Measurements from ENCODE around the gene IPO9. TPM values are rescaled to one million over a fixed set of nuclear protein-coding genes. Genes with fewer than 3 reads are reported as not detected.

The IPO9 gene
- total and polyA plus RNA-seq, 2 of the 4 experiments (the other 2 are of a cell fraction), result 14.0 to 23.4 TPM

DNA sequence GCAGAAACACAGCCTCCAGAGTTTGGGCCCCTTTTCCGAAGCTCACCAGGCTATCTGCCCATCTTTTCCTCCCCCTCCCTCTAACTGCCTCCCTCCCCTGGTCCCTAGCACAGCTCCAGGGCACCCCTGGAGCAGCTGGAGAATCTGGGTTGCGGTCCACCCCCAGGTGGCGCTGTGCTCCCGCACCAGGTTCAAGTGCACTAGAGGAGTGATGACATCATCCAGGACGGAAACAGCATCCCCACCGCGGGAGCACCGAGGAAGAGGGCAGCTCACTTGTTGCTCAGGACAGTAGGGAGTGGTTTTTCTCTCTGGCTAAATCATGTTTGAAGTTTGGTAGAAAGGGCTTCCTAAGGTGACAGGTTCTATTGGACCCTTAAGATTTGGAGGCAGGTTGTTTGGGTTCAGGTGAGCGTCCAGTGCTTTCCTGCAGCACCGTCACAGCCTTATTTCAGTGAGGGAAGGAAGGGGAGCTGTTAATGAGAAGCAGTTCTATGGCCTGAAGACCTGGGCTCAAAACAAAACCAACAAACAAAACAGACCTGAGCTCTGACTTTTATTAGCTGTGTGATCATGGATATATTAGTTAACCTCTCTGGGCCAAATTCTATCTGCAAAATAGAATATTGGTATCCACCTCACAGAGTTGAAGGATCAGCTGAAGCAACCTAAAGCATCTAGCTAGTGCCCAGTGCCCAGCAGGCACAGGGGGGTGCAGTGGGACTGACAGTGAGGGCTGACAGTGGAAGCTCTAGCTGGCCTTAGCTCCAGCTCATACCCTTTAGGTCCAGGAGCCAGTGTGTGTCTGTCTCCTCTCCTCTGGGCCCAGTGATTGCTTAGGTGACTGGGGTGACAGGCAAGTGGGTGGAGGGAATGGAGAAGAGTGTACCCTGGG lies 67.2 kb downstream of the IPO9 start:
- H2AFZ ChIP-seq (replicated peaks; ENCODE audit: low read length, poor library complexity), result peak overlapping the region; percentile 84
- BruUV-seq (replicated peaks), result no TSS peak
- WGBS, 2 experiments (ENCODE audit: extremely low coverage in 2 of 2, insufficient read length in 1 of 2), result no CpG with 5 or more reads among the region's 10 CpGs
- TF ChIP-seq SMC3 (IDR thresholded peaks at IDR 0.05; ENCODE audit: low read depth, low read length) (peak; percentile 99), CHD1 (IDR thresholded peaks at IDR 0.05; ENCODE audit: low read depth, low read length) (peak; percentile 55; the same call in 1 of the 2 replicates), FOS (IDR thresholded peaks at IDR 0.05; ENCODE audit: low read depth, low read length) (0 out of 2 replicates have a peak, but pooled peaks have one; percentile 14), RCOR1 (IDR thresholded peaks at IDR 0.05; ENCODE audit: insufficient replicate concordance, low read length) (no peak), USF2 (IDR thresholded peaks at IDR 0.05; ENCODE audit: low read depth, low read length) (no peak), POLR2A (IDR thresholded peaks at IDR 0.05; ENCODE audit: low read depth, low read length) (0 out of 2 replicates have a peak, but pooled peaks have one; percentile 28), CEBPB (IDR thresholded peaks at IDR 0.05; ENCODE audit: low read depth, low read length) (peak; percentile 76), CTCF (conservative IDR thresholded peaks at IDR 0.05; ENCODE audit: low read depth, low read length) (peak; percentile 98), MXI1 (IDR thresholded peaks at IDR 0.05; ENCODE audit: borderline replicate concordance, low read depth, low read length) (0 out of 2 replicates have a peak, but pooled peaks have one; percentile 25), MAZ (IDR thresholded peaks at IDR 0.05; ENCODE audit: borderline replicate concordance, low read depth, low read length) (peak; percentile 48; the same call in 1 of the 2 replicates)
- TF ChIP-seq, protein P1, sequence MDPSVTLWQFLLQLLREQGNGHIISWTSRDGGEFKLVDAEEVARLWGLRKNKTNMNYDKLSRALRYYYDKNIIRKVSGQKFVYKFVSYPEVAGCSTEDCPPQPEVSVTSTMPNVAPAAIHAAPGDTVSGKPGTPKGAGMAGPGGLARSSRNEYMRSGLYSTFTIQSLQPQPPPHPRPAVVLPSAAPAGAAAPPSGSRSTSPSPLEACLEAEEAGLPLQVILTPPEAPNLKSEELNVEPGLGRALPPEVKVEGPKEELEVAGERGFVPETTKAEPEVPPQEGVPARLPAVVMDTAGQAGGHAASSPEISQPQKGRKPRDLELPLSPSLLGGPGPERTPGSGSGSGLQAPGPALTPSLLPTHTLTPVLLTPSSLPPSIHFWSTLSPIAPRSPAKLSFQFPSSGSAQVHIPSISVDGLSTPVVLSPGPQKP (IDR thresholded peaks at IDR 0.05; ENCODE audit: borderline replicate concordance, low read depth, low read length), result no peak

More for the DNA sequence above, 67.2 kb downstream of the IPO9 start:
- peak; percentile 76 for ATAC-seq (ENCODE audit: low read depth)
- H4K8ac ChIP-seq (ENCODE audit: low read depth in 2 of 2, low read length in 2 of 2), result peak overlapping the region; percentile 48 to 95
- peak overlapping the region; percentile 91 for H3K4ac ChIP-seq (ENCODE audit: low read depth, low read length)
- dilution Hi-C loops (cut with HindIII; ENCODE audit: low sequenced_read_pairs, unreplicated experiment) (no loop called here), intact Hi-C loops (cut with micrococcal nuclease) (loop anchor here (1.0 to 2.0 kb wide), 4 partner anchors 21 to 76 kb away; partner anchors contain the start of genes LMOD1 and TIMM17A), in situ Hi-C loops (cut with MboI; ENCODE audit: low sequenced_read_pairs) (loop anchor here (5.0 to 10.0 kb wide), 2 partner anchors 71 to 229 kb away; partner anchors contain the start of gene GPR37L1)
- H3K9me1 ChIP-seq (ENCODE audit: insufficient read depth, low read length), result peaks cover 8% of the 10 kb centered on the region
- H2AK5ac ChIP-seq (ENCODE audit: low read depth, low read length), result peak overlapping the region; percentile 95
- peak overlapping the region; percentile 25 for H3K23ac ChIP-seq (ENCODE audit: low read depth, low read length)
- peak overlapping the region; percentile 83 for H2BK5ac ChIP-seq (ENCODE audit: low read depth, low read length, poor library complexity, severe bottlenecking)
- peak overlapping the region; percentile 33; the same call in 1 of the 2 replicates for H3K18ac ChIP-seq (ENCODE audit: low read depth, low read length)
- DNase-seq, result peak; percentile 94
- peak overlapping the region; percentile 81 for H2BK20ac ChIP-seq (ENCODE audit: low read depth, low read length)
- ChIA-PET POLR2A (ENCODE audit: unreplicated experiment) (interaction anchor here (0.9 to 1.9 kb wide), 2 partner anchors 50 to 59 kb away, joined by 4 to 7 read pairs; partner anchors contain the start of genes LMOD1 and TIMM17A), CTCF (interaction anchor here (0.5 to 3.5 kb wide), 24 partner anchors 11 to 435 kb away, joined by 3 to 27 read pairs (median 4); partner anchors contain the start of genes LMOD1, RNPEP and TIMM17A)
- H4K5ac ChIP-seq (ENCODE audit: low read depth, low read length), result peak overlapping the region; percentile 45
- H4K91ac ChIP-seq (ENCODE audit: insufficient read depth, low read depth, low read length), result peak overlapping the region; percentile 81
- no peaks in the 10 kb centered on the region for H3K9me3 ChIP-seq (ENCODE audit: control insufficient read depth, insufficient read depth, low read length)
- H3K4me3 ChIP-seq (ENCODE audit: insufficient read depth, low read depth, low read length), result no peak overlapping the region
- peak overlapping the region; percentile 72 for H3K14ac ChIP-seq (replicated peaks; ENCODE audit: low read depth, low read length)
- H2BK120ac ChIP-seq (ENCODE audit: low read depth, low read length), result peak overlapping the region; percentile 87
- H3K56ac ChIP-seq (ENCODE audit: extremely low read depth, insufficient read depth, low read length), result peak overlapping the region; percentile 38; the same call in 1 of the 2 replicates
- peaks cover 40% of the 10 kb centered on the region for H3K36me3 ChIP-seq (ENCODE audit: control insufficient read depth, insufficient read depth, low read length)
- no peak overlapping the region for H3K4me2 ChIP-seq (ENCODE audit: low read depth, low read length)
- H3K9ac ChIP-seq (ENCODE audit: low read depth, low read length), result peak overlapping the region; percentile 22
- H2BK15ac ChIP-seq (ENCODE audit: low read depth, low read length), result peak overlapping the region; percentile 39; the same call in 2 of the 3 replicates
- H3K27me3 ChIP-seq (ENCODE audit: control insufficient read depth, insufficient read depth, low read length), result no peaks in the 10 kb centered on the region
- peaks cover 13% of the 10 kb centered on the region for H3K4me1 ChIP-seq (ENCODE audit: control insufficient read depth, insufficient read depth, low read length)
- H4K20me1 ChIP-seq (ENCODE audit: insufficient read depth, low read length), result no peaks in the 10 kb centered on the region
- peak overlapping the region; percentile 93 for H2AK9ac ChIP-seq (replicated peaks; ENCODE audit: low read depth, low read length, poor library complexity)
- peaks cover 17 to 33% of the 10 kb centered on the region in 2 experiments; a peak in 3 of 4 replicates for H3K79me1 ChIP-seq (ENCODE audit: low read depth in 1 of 2, low read length in 2 of 2)
- peak overlapping the region; percentile 72 for H3K27ac ChIP-seq (ENCODE audit: insufficient read depth, low read length)
